Uterus (tissue), 4 donors: Measurements from ENCODE around the gene TMPRSS6. TPM values are rescaled to one million over a fixed set of nuclear protein-coding genes. Genes with fewer than 3 reads are reported as not detected.

Experiments used
- DNase-seq, 2 donors: peaks; one replicate each; pipeline ENCODE4 v3.0.0-alpha.2; 2019 to 2020
- H3K27ac ChIP-seq, 2 donors: fragments of 200-600 bp; sonication (generic); 1 replicate in 1 of 2; 2 replicates in 1 of 2; pipeline ENCODE4 v1.5.1; 2016 to 2018
- H3K27me3 ChIP-seq, 2 donors: fragments of 200-600 bp; sonication (generic); one replicate each; pipeline ENCODE4 v1.5.1; 2018 to 2019; ENCODE audit warnings: control low read depth in 1 of 2
- H3K36me3 ChIP-seq, 2 donors: fragments of 200-600 bp; sonication (generic); one replicate each; pipeline ENCODE4 v1.5.1; 2019; ENCODE audit warnings: control low read depth in 1 of 2
- H3K4me1 ChIP-seq, 2 donors: fragments of 200-600 bp; sonication (generic); one replicate each; pipeline ENCODE4 v1.5.1; 2018 to 2019; ENCODE audit warnings: control low read depth in 1 of 2
- H3K4me3 ChIP-seq, 2 donors: fragments of 200-600 bp; sonication (generic); 1 replicate in 1 of 2; 2 replicates in 1 of 2; pipeline ENCODE4 v1.5.1; 2018 to 2019; ENCODE audit warnings: mild to moderate bottlenecking in 1 of 2
- H3K9me3 ChIP-seq, 2 donors: fragments of 200-600 bp; sonication (generic); one replicate each; pipeline ENCODE4 v1.5.1; 2019; ENCODE audit warnings: control low read depth in 1 of 2
- POLR2A ChIP-seq, 2 donors: fragments of 450-650 bp; IDR thresholded peaks; one replicate each; pipeline ENCODE4 v1.6.1; 2016; ENCODE audit warnings: antibody characterized with exemption in 2 of 2, mild to moderate bottlenecking in 1 of 2, moderate library complexity in 1 of 2
- intact Hi-C: fragments of 100-400 bp; cut with DNase I; formaldehyde crosslinking; loops from one replicate; pipeline ENCODE4 v1.15.1; 2023; ENCODE audit warnings: low total_unique reads
- total RNA-seq, 4 donors: library from RNA; depleted of rRNA in 3 of 4; stranded (reverse); fragments of >200 nt in 3 of 4; gene quantifications; one replicate each; pipeline versions ENCODE4 v1.1.0 to v1.2.4, GENCODE V29; 2014 to 2023
- TF ChIP-seq, protein P1 (sequence below), 4 experiments: fragments of 200-600 bp in 2 of 4; fragments of 450-650 bp in 2 of 4; sonication (generic) in 2 of 4; IDR thresholded peaks; one replicate each; pipeline ENCODE4 v1.5.1; 2016 to 2019; ENCODE audit warnings: antibody characterized with exemption in 4 of 4, mild to moderate bottlenecking in 2 of 4, moderate library complexity in 1 of 4
- donor health status: DM: yes; HTN: yes; CAD: no.

The TMPRSS6 gene
- total RNA-seq, 4 donors from 2014 or later, result not detected

GRCh38 chr22:37059876-37060449 is 49.5 kb downstream of the TMPRSS6 start:
- Histone ChIP-seq H3K4me1 (no peaks in the 10 kb centered on the region), H3K27me3 (no peaks in the 10 kb centered on the region), H3K4me3 (no peak overlapping the region), H3K27ac (no peak overlapping the region), H3K9me3 (no peaks in the 10 kb centered on the region), H3K36me3 (no peaks in the 10 kb centered on the region)
- TF ChIP-seq, protein P1, sequence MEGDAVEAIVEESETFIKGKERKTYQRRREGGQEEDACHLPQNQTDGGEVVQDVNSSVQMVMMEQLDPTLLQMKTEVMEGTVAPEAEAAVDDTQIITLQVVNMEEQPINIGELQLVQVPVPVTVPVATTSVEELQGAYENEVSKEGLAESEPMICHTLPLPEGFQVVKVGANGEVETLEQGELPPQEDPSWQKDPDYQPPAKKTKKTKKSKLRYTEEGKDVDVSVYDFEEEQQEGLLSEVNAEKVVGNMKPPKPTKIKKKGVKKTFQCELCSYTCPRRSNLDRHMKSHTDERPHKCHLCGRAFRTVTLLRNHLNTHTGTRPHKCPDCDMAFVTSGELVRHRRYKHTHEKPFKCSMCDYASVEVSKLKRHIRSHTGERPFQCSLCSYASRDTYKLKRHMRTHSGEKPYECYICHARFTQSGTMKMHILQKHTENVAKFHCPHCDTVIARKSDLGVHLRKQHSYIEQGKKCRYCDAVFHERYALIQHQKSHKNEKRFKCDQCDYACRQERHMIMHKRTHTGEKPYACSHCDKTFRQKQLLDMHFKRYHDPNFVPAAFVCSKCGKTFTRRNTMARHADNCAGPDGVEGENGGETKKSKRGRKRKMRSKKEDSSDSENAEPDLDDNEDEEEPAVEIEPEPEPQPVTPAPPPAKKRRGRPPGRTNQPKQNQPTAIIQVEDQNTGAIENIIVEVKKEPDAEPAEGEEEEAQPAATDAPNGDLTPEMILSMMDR (IDR thresholded peaks at IDR 0.05), result no peak
- TF ChIP-seq POLR2A (IDR thresholded peaks at IDR 0.05), result no peak
- intact Hi-C loops, result no loop called here
- no peak for DNase-seq

DNA sequence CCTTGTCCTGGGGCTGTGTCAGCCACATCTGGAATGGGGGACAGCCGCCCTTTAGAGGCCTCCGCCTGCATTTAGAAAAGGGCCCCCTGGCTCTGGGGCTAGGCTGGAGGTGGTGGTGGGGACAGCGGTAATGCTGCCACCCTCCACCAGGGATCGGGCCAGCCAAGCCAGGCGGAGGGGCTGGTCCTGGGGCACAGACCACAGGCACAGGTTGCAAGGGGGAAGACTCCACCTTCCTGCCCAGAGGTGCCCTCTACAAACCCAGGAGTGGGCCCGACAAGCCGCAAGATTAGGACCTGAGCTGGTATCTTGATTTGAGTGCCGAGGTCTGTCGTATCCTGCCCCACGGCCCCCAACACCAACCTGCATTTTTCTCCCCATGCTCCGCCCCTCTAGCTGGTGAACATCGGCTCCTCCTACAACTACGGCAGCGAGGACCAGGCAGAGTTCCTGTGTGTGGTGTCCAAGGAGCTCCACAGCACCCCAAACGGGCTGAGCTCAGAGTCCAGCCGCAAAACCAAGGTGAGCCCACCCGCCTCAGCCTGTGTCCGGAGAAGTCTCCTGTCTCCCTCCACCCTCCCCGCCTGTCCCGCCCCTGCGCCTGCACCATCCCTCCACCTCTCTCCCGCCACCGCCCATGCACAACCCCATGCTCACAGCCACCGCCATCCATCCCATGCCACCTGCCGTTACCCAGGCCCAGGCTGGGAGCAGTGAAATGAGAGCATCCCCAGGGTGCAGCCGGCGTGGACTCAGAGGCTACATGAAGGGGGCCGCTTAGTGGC is 50.4 kb downstream of the TMPRSS6 start:
- DNase-seq, result no peak
- H3K27ac ChIP-seq, result no peak overlapping the region
- H3K9me3 ChIP-seq, result no peaks in the 10 kb centered on the region
- H3K36me3 ChIP-seq, result no peaks in the 10 kb centered on the region
- no peak overlapping the region for H3K4me3 ChIP-seq
- intact Hi-C loops, result no loop called here
- no peak for TF ChIP-seq POLR2A (IDR thresholded peaks at IDR 0.05)
- TF ChIP-seq, protein P1 (IDR thresholded peaks at IDR 0.05), result no peak
- no peaks in the 10 kb centered on the region for H3K27me3 ChIP-seq
- H3K4me1 ChIP-seq, result no peaks in the 10 kb centered on the region

DNA sequence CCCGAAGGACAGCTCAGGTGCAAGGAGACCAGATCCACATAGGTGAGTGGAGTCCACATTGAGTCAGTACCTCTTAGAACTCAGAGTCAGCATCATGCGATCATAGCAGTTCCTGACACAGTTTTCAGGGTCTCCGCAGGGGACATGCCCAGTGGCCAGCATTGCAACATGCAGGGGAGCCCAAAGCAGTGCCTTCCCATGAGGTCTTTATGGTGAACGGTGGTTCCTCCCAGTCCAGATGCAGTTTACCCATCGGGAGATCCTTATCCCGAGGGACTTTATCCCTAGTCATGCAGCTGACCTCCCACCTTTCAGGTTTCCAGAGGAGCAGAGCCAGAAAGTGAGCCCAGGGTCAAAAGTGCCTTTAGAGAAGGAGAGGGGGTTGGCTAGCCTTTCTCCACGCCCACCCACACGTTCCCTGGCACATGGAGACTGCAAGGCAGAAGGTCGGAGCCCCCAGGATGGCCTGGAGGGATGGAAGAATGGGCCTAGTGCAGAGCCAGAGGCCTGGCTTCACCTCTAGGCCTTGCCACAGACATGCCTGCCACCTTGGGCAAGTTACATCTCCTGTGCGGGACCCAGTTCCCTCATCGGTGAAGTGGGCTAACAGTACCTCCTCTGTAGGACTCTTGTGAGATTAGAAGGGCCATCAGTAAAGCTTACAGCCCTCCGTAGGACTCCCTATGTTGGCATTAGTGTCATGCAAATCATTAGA is 51.6 kb downstream of the TMPRSS6 start:
- H3K4me3 ChIP-seq, result no peak overlapping the region
- no peak for TF ChIP-seq POLR2A (IDR thresholded peaks at IDR 0.05)
- TF ChIP-seq, protein P1 (IDR thresholded peaks at IDR 0.05), result no peak
- no peaks in the 10 kb centered on the region for H3K36me3 ChIP-seq
- intact Hi-C loops, result no loop called here
- H3K27ac ChIP-seq, result no peak overlapping the region
- H3K4me1 ChIP-seq, result no peaks in the 10 kb centered on the region
- H3K9me3 ChIP-seq, result no peaks in the 10 kb centered on the region
- no peak for DNase-seq
- no peaks in the 10 kb centered on the region for H3K27me3 ChIP-seq

DNA sequence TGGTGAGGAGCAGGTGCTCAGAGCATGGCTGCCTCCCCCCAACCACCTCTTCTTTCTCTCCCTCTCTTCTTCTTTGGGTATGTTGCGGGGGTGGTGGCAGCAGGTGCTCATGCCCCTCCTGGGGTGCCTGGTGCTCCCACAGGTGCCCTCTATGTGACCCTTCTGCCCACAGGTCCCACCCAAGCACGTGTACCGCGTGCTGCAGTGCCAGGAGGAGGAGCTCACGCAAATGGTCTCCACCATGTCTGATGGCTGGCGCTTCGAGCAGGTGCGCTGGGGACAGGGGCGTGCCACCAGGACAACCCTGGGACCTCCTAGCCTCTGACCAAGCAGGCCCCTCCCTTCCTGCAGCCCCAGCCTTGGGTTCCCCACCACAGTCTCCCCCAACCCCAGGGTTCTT is 52.3 kb downstream of the TMPRSS6 start:
- no peak for DNase-seq
- Histone ChIP-seq H3K4me3 (no peak overlapping the region), H3K9me3 (no peaks in the 10 kb centered on the region), H3K4me1 (no peaks in the 10 kb centered on the region), H3K27me3 (no peaks in the 10 kb centered on the region), H3K27ac (no peak overlapping the region), H3K36me3 (no peaks in the 10 kb centered on the region)
- TF ChIP-seq, protein P1 (IDR thresholded peaks at IDR 0.05), result no peak
- no peak for TF ChIP-seq POLR2A (IDR thresholded peaks at IDR 0.05)
- intact Hi-C loops, result no loop called here

DNA sequence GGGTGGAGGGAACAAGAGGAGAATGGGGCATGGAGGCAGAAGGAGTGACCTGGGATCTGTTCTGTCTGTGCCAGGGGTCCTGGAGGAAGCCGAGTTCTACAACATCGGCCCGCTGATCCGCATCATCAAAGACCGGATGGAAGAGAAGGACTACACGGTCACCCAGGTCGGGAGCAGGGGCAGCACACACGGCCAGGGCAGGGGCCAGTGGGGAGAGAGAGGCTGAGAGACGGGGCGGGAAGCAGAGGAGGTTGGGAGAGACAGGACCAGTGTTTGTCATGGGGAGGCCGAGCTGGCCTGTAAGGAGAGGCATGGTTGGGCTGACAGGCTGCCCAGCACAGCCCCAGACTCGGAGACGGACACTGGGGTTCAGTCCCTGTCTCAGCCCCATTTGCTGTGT is 53.3 kb downstream of the TMPRSS6 start:
- TF ChIP-seq POLR2A (IDR thresholded peaks at IDR 0.05), result no peak
- TF ChIP-seq, protein P1 (IDR thresholded peaks at IDR 0.05), result no peak
- Histone ChIP-seq H3K4me1 (no peaks in the 10 kb centered on the region), H3K4me3 (no peak overlapping the region), H3K9me3 (no peaks in the 10 kb centered on the region), H3K36me3 (no peaks in the 10 kb centered on the region), H3K27ac (no peak overlapping the region), H3K27me3 (no peaks in the 10 kb centered on the region)
- no peak for DNase-seq
- intact Hi-C loops, result no loop called here
